Measurements from ENCODE around the gene SLC7A7.

DNA sequence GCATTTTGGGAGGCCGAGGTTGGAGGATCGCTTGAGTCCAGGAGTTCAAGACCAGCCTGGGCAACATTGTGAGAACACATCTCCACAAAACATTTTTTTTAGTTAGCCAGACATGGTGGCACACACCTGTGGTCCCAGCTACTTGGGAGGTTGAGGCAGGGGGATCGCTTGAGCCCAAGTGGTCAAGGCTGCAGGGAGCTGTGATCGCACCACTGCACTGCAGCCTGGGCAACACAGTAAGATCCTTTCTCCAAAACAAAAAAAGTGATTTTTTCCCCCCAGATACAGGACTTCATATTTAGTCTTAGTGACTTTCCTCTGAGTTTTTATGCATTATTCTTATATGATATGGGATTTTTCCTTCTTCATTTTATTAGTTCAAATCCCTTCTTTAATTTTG, 28.6 kb downstream of the SLC7A7 start:
- TF ChIP-seq, protein P1, sequence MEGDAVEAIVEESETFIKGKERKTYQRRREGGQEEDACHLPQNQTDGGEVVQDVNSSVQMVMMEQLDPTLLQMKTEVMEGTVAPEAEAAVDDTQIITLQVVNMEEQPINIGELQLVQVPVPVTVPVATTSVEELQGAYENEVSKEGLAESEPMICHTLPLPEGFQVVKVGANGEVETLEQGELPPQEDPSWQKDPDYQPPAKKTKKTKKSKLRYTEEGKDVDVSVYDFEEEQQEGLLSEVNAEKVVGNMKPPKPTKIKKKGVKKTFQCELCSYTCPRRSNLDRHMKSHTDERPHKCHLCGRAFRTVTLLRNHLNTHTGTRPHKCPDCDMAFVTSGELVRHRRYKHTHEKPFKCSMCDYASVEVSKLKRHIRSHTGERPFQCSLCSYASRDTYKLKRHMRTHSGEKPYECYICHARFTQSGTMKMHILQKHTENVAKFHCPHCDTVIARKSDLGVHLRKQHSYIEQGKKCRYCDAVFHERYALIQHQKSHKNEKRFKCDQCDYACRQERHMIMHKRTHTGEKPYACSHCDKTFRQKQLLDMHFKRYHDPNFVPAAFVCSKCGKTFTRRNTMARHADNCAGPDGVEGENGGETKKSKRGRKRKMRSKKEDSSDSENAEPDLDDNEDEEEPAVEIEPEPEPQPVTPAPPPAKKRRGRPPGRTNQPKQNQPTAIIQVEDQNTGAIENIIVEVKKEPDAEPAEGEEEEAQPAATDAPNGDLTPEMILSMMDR (IDR thresholded peaks at IDR 0.05), result no peak
- no peak for TF ChIP-seq POLR2AphosphoS5 (IDR thresholded peaks at IDR 0.05)
- TF ChIP-seq POLR2A (IDR thresholded peaks at IDR 0.05), result no peak

All from upper lobe of left lung (tissue), 4 donors.